Caco-2 (cell line): ENCODE measurements around the gene KRT16. TPM values are rescaled to one million over a fixed set of nuclear protein-coding genes. Genes with fewer than 3 reads are reported as not detected.

Experiments
- BruUV-seq: library from RNA; stranded (reverse); fragments of 400-500 nt; replicated peaks from 2 replicates; lab custom pipeline; 2021; lab: Mats Ljungman, UMichigan
- CTCF ChIA-PET: fragments of 300-600 bp; sonication (Branson Sonifier 250); formaldehyde crosslinking; loops from one replicate; lab custom pipeline; 2022; ENCODE audit warnings: antibody characterized with exemption; lab: Charles Lee
- POLR2A ChIA-PET: fragments of 300-600 bp; sonication (Branson Sonifier 250); formaldehyde crosslinking; loops from one replicate; lab custom pipeline; 2022; ENCODE audit warnings: antibody characterized with exemption; lab: Charles Lee
- DNase-seq, 2 experiments: peaks; one replicate each; pipeline versions ENCODE4 v3.0.0 to v3.0.0-alpha.2; 2020 to 2022
- H3K27me3 ChIP-seq: replicated peaks from 2 replicates; pipeline ENCODE4 v1.6.0; 2011; ENCODE audit warnings: low read length; ENCODE audit not compliant: control insufficient read depth, insufficient read depth
- H3K36me3 ChIP-seq: 2 replicates; pipeline ENCODE4 v1.5.1; 2011; ENCODE audit warnings: low read length; ENCODE audit not compliant: control insufficient read depth, insufficient read depth
- H3K4me1 ChIP-seq: fragments of 250-450 bp; sonication (Bioruptor Pico); 2 replicates; pipeline ENCODE4 v1.5.1; 2020; ENCODE audit warnings: mild to moderate bottlenecking
- H3K4me3 ChIP-seq: 2 replicates; pipeline ENCODE4 v1.5.1; 2011; ENCODE audit warnings: low read depth, mild to moderate bottlenecking, control low read depth, low read length
- H3K9me3 ChIP-seq: fragments of 250-450 bp; sonication (Bioruptor Pico); 2 replicates; pipeline ENCODE4 v1.5.1; 2020; ENCODE audit warnings: mild to moderate bottlenecking, moderate library complexity
- H3K27ac Mint-ChIP-seq: one replicate; pipeline ENCODE4 v1.8.0; 2022; ENCODE audit warnings: mixed read lengths; ENCODE audit not compliant: unreplicated experiment
- H3K27me3 Mint-ChIP-seq: one replicate; pipeline ENCODE4 v1.8.0; 2022; ENCODE audit warnings: mixed read lengths; ENCODE audit not compliant: insufficient read depth, unreplicated experiment
- H3K36me3 Mint-ChIP-seq: one replicate; pipeline ENCODE4 v1.8.0; 2022; ENCODE audit warnings: mild to moderate bottlenecking, mixed read lengths; ENCODE audit not compliant: insufficient read depth, unreplicated experiment
- H3K4me1 Mint-ChIP-seq: one replicate; pipeline ENCODE4 v1.8.0; 2022; ENCODE audit warnings: low read depth, mixed read lengths; ENCODE audit not compliant: unreplicated experiment
- H3K4me3 Mint-ChIP-seq: one replicate; pipeline ENCODE4 v1.8.0; 2022; ENCODE audit warnings: mild to moderate bottlenecking, moderate library complexity, mixed read lengths; ENCODE audit not compliant: unreplicated experiment
- H3K9me3 Mint-ChIP-seq: one replicate; pipeline ENCODE4 v1.8.0; 2022; ENCODE audit warnings: mixed read lengths; ENCODE audit not compliant: unreplicated experiment
- CTCF ChIP-seq, 2 experiments: fragments of 200-600 bp in 1 of 2; IDR thresholded peaks; 1 replicate in 1 of 2; 2 replicates in 1 of 2; pipeline versions ENCODE4 v1.5.1 to v1.8.0; 2011 to 2022; ENCODE audit warnings: antibody characterized with exemption in 1 of 2, control low read depth in 1 of 2, inconsistent platforms in 1 of 2, low read depth in 1 of 2, low read length in 1 of 2, mild to moderate bottlenecking in 1 of 2, moderate library complexity in 1 of 2; ENCODE audit not compliant: insufficient read depth in 1 of 2, severe bottlenecking in 1 of 2, unreplicated experiment in 1 of 2
- intact Hi-C: fragments of 100-400 bp; cut with micrococcal nuclease; formaldehyde crosslinking; loops from one replicate; pipeline ENCODE4 v1.10.0; 2022; ENCODE audit not compliant: unreplicated experiment
- total RNA-seq: library from RNA; stranded (reverse); gene quantifications from 2 replicates; pipeline ENCODE4 v1.2.3, GENCODE V29; 2022

Gene KRT16
- total RNA-seq, 1 experiment from 2014 or later, result not detected

GRCh38 chr17:41636652-41637051 is 24.1 kb upstream of the KRT16 start:
- H3K9me3 ChIP-seq, result no peaks in the 10 kb centered on the region
- Mint-ChIP-seq H3K36me3 (no peaks in the 10 kb centered on the region), H3K27me3 (no peaks in the 10 kb centered on the region), H3K9me3 (no peaks in the 10 kb centered on the region), H3K4me1 (no peaks in the 10 kb centered on the region), H3K4me3 (no peak overlapping the region), H3K27ac (no peak overlapping the region)
- no peak for DNase-seq
- BruUV-seq, result no TSS peak
- no peak overlapping the region for H3K4me3 ChIP-seq
- no peak for TF ChIP-seq CTCF (IDR thresholded peaks at IDR 0.05; ENCODE audit: insufficient read depth in 1 of 2, low read depth in 1 of 2, low read length in 1 of 2, severe bottlenecking in 1 of 2, unreplicated experiment in 1 of 2)
- no peaks in the 10 kb centered on the region for H3K27me3 ChIP-seq
- intact Hi-C loops, result no loop called here
- H3K36me3 ChIP-seq, result no peaks in the 10 kb centered on the region
- H3K4me1 ChIP-seq, result no peaks in the 10 kb centered on the region
- ChIA-PET CTCF (interaction anchor here (0.8 to 1.0 kb wide), 2 partner anchors 12 to 277 kb away, joined by 3 to 8 read pairs; no protein-coding TSS in a partner anchor), POLR2A (no interaction called here)

GRCh38 chr17:41635121-41636097 is 22.8 kb upstream of the KRT16 start:
- no peak for TF ChIP-seq CTCF (IDR thresholded peaks at IDR 0.05; ENCODE audit: insufficient read depth in 1 of 2, low read depth in 1 of 2, low read length in 1 of 2, severe bottlenecking in 1 of 2, unreplicated experiment in 1 of 2)
- Mint-ChIP-seq H3K27ac (no peak overlapping the region), H3K9me3 (no peaks in the 10 kb centered on the region), H3K4me1 (no peaks in the 10 kb centered on the region), H3K27me3 (no peaks in the 10 kb centered on the region), H3K4me3 (no peak overlapping the region), H3K36me3 (no peaks in the 10 kb centered on the region)
- ChIA-PET POLR2A (no interaction called here), CTCF (no interaction called here)
- Histone ChIP-seq H3K27me3 (no peaks in the 10 kb centered on the region), H3K4me3 (no peak overlapping the region), H3K36me3 (no peaks in the 10 kb centered on the region), H3K9me3 (no peaks in the 10 kb centered on the region), H3K4me1 (no peaks in the 10 kb centered on the region)
- no TSS peak for BruUV-seq
- no peak for DNase-seq
- intact Hi-C loops, result no loop called here

GRCh38 chr17:41634639-41635038 is 22.1 kb upstream of the KRT16 start:
- Mint-ChIP-seq H3K27me3 (no peaks in the 10 kb centered on the region), H3K27ac (no peak overlapping the region), H3K9me3 (no peaks in the 10 kb centered on the region), H3K4me1 (no peaks in the 10 kb centered on the region), H3K36me3 (no peaks in the 10 kb centered on the region), H3K4me3 (no peak overlapping the region)
- Histone ChIP-seq H3K36me3 (no peaks in the 10 kb centered on the region), H3K4me3 (no peak overlapping the region), H3K4me1 (no peaks in the 10 kb centered on the region), H3K27me3 (no peaks in the 10 kb centered on the region), H3K9me3 (no peaks in the 10 kb centered on the region)
- no peak for DNase-seq
- BruUV-seq, result no TSS peak
- ChIA-PET CTCF (no interaction called here), POLR2A (no interaction called here)
- intact Hi-C loops, result no loop called here
- TF ChIP-seq CTCF (IDR thresholded peaks at IDR 0.05; ENCODE audit: insufficient read depth in 1 of 2, low read depth in 1 of 2, low read length in 1 of 2, severe bottlenecking in 1 of 2, unreplicated experiment in 1 of 2), result no peak
